CD4-positive, alpha-beta memory T cell (primary cell): ENCODE measurements around the gene TSPAN31. TPM values are rescaled to one million over a fixed set of nuclear protein-coding genes. Genes with fewer than 3 reads are reported as not detected.
A peak's percentile ranks its signal among the peaks of the same experiment; 100 is the strongest.

ENCODE experiments used
- CTCF ChIA-PET: fragments of 350-600 bp; sonication (Branson Sonifier 250); formaldehyde crosslinking; loops from one replicate; lab custom pipeline; 2021; ENCODE audit warnings: inconsistent platforms; ENCODE audit not compliant: partially characterized antibody; lab: Charles Lee
- POLR2A ChIA-PET: fragments of 350-600 bp; sonication (Branson Sonifier 250); formaldehyde crosslinking; loops from one replicate; lab custom pipeline; 2021; ENCODE audit not compliant: partially characterized antibody; lab: Charles Lee
- DNase-seq, 5 donors: peaks; one replicate each; pipeline versions ENCODE4 v3.0.0 to v3.0.0-alpha.2; 2020 to 2022; ENCODE audit warnings: mixed read lengths in 1 of 5
- H3K27ac ChIP-seq: one replicate; pipeline ENCODE4 v1.7.0; 2013; ENCODE audit warnings: low read depth, low read length
- H3K27me3 ChIP-seq: 2 replicates; pipeline ENCODE4 v1.7.0; 2013; ENCODE audit warnings: mild to moderate bottlenecking, low read length, moderate library complexity; ENCODE audit not compliant: insufficient read depth
- H3K36me3 ChIP-seq: 2 replicates; pipeline ENCODE4 v1.7.0; 2013; ENCODE audit warnings: mild to moderate bottlenecking, low read length, moderate library complexity; ENCODE audit not compliant: insufficient read depth
- H3K4me1 ChIP-seq: 2 replicates; pipeline ENCODE4 v1.7.0; 2013; ENCODE audit warnings: mild to moderate bottlenecking, low read length, moderate library complexity; ENCODE audit not compliant: insufficient read depth
- H3K4me3 ChIP-seq, 2 donors: one replicate each; pipeline ENCODE4 v1.7.0; 2013; ENCODE audit warnings: low read length in 2 of 2, mild to moderate bottlenecking in 1 of 2
- H3K9me3 ChIP-seq, 2 donors: one replicate each; pipeline ENCODE4 v1.7.0; 2013; ENCODE audit warnings: low read length in 2 of 2, control low read depth in 1 of 2; ENCODE audit not compliant: control insufficient read depth in 1 of 2
- H3K27ac Mint-ChIP-seq, 7 donors: one replicate each; pipeline ENCODE4 v1.8.0; 2020 to 2021; ENCODE audit warnings: mixed read lengths in 7 of 7, mild to moderate bottlenecking in 6 of 7, inconsistent platforms in 3 of 7, moderate library complexity in 3 of 7
- H3K27me3 Mint-ChIP-seq, 2 donors: one replicate each; pipeline ENCODE4 v1.8.0; 2020 to 2021; ENCODE audit warnings: mixed read lengths in 2 of 2
- H3K36me3 Mint-ChIP-seq, 2 donors: one replicate each; pipeline ENCODE4 v1.8.0; 2020 to 2021; ENCODE audit warnings: mixed read lengths in 2 of 2, inconsistent platforms in 1 of 2, mild to moderate bottlenecking in 1 of 2
- H3K4me1 Mint-ChIP-seq, 4 donors: one replicate each; pipeline ENCODE4 v1.8.0; 2020 to 2021; ENCODE audit warnings: mixed read lengths in 4 of 4, mild to moderate bottlenecking in 1 of 4
- H3K4me3 Mint-ChIP-seq, 8 donors: one replicate each; pipeline ENCODE4 v1.8.0; 2020 to 2021; ENCODE audit warnings: mixed read lengths in 8 of 8, mild to moderate bottlenecking in 7 of 8, moderate library complexity in 6 of 8, inconsistent platforms in 3 of 8
- H3K9me3 Mint-ChIP-seq, 8 donors: one replicate each; pipeline ENCODE4 v1.8.0; 2020 to 2021; ENCODE audit warnings: mixed read lengths in 8 of 8, mild to moderate bottlenecking in 5 of 8, inconsistent platforms in 3 of 8, moderate library complexity in 1 of 8
- intact Hi-C: fragments of 100-400 bp; cut with micrococcal nuclease; formaldehyde crosslinking; loops from one replicate; pipeline ENCODE4 v1.15.1; 2023
- polyA plus RNA-seq, 2 donors: library from polyadenylated mRNA; unstranded; fragments of 300-500 nt; fragmentation: Illumina TruSeq; gene quantifications; one replicate each; pipeline ENCODE4 v1.2.3, GENCODE V29; 2021
- total RNA-seq, 2 experiments: library from RNA; stranded (reverse); gene quantifications; one replicate each; pipeline ENCODE4 v1.2.3, GENCODE V29; 2021

Gene TSPAN31
- total and polyA plus RNA-seq, 4 experiments from 2014 or later, result 27.5 to 76.2 (median 34.0) TPM

- ChIA-PET POLR2A (interaction anchor here (0.8 to 2.3 kb wide), 23 partner anchors 8 to 267 kb away, joined by 3 to 17 read pairs (median 5); partner anchors contain the start of genes ARHGAP9, CDK4, CYP27B1 and EEF1AKMT3), CTCF (interaction anchor here (1.1 to 6.3 kb wide), 11 partner anchors 10 to 161 kb away, joined by 3 to 51 read pairs (median 4); partner anchors contain the start of genes MARCHF9 and OS9)
- peak in 2 of 5 donors; percentile 76 to 82 for DNase-seq
- Mint-ChIP-seq H3K4me1 (peaks cover 32 to 64% (median 48%) of the 10 kb centered on the region in 4 donors), H3K9me3 (peaks cover 0 to 2% (median 0%) of the 10 kb centered on the region in 8 donors), H3K36me3 (peaks cover 16 to 46% of the 10 kb centered on the region in 2 donors), H3K27ac (peak overlapping the region; percentile 88 to 99 (median 97)), H3K27me3 (no peaks in the 10 kb centered on the region), H3K4me3 (peak overlapping the region; percentile 86 to 97 (median 92))
- no peaks in the 10 kb centered on the region for H3K9me3 ChIP-seq
- intact Hi-C loops, result loop anchor here (1.0 to 5.0 kb wide), 3 partner anchors 8 to 282 kb away; partner anchors contain the start of genes ARHGAP9 and CDK4
- peak overlapping the region; percentile 93 for H3K27ac ChIP-seq
- H3K4me3 ChIP-seq, result peak overlapping the region; percentile 72 to 83
- no peaks in the 10 kb centered on the region for H3K27me3 ChIP-seq
- H3K4me1 ChIP-seq, result peaks cover 55% of the 10 kb centered on the region
- H3K36me3 ChIP-seq, result peaks cover 22% of the 10 kb centered on the region
Observed at GRCh38 chr12:57744194-57744776, 554 bp upstream of the TSPAN31 start.

- Mint-ChIP-seq H3K4me1 (peaks cover 30 to 54% (median 40%) of the 10 kb centered on the region in 4 donors), H3K27ac (peak overlapping the region; percentile 88 to 99 (median 97)), H3K36me3 (peaks cover 18 to 47% of the 10 kb centered on the region in 2 donors), H3K9me3 (peaks cover 0 to 2% (median 0%) of the 10 kb centered on the region in 8 donors), H3K4me3 (peak overlapping the region; percentile 86 to 97 (median 92)), H3K27me3 (no peaks in the 10 kb centered on the region)
- H3K4me1 ChIP-seq, result peaks cover 43% of the 10 kb centered on the region
- H3K9me3 ChIP-seq, result no peaks in the 10 kb centered on the region
- H3K36me3 ChIP-seq, result peaks cover 25% of the 10 kb centered on the region
- H3K4me3 ChIP-seq, result peak overlapping the region; percentile 72 to 83
- intact Hi-C loops, result no loop called here
- peak overlapping the region; percentile 93 for H3K27ac ChIP-seq
- no peaks in the 10 kb centered on the region for H3K27me3 ChIP-seq
- POLR2A ChIA-PET, result interaction anchor here (0.9 to 2.3 kb wide), 16 partner anchors 8 to 265 kb away, joined by 3 to 17 read pairs (median 5); partner anchors contain the start of genes ARHGAP9, EEF1AKMT3 and METTL1
- CTCF ChIA-PET, result interaction anchor here (1.1 to 6.3 kb wide), 8 partner anchors 9 to 160 kb away, joined by 3 to 51 read pairs (median 4); partner anchors contain the start of genes MARCHF9 and OS9
- no peak for DNase-seq
Observed at GRCh38 chr12:57745485-57745881, 644 bp downstream of the TSPAN31 start.

DNA sequence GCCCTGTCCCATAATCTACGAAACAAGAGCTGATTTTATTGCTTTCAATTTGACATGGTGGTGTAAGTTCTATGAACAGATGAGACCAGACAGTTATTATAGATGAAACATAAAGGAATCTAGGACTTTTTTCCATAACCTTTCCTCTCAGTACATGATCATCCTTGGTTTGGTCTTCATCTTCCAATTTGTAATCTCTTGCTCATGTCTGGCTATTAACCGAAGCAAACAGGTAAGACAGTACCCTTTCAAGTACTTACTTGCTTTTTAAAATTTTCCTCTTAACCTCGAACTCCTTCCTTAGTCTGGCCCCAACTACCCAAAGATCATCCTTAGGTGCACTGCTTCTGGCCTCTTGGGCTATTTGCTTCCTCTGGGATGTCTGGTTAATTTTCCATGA, 1.2 kb downstream of the TSPAN31 start:
- H3K4me3 Mint-ChIP-seq, result peak overlapping the region; percentile 86 to 97 (median 92)
- Histone ChIP-seq H3K9me3 (no peaks in the 10 kb centered on the region), H3K27ac (peak overlapping the region; percentile 93), H3K4me3 (peak overlapping the region in 1 of 2 donors; percentile 72), H3K4me1 (peaks cover 43% of the 10 kb centered on the region), H3K36me3 (peaks cover 25% of the 10 kb centered on the region), H3K27me3 (no peaks in the 10 kb centered on the region)
- H3K9me3 Mint-ChIP-seq, result peaks cover 0 to 2% (median 0%) of the 10 kb centered on the region in 8 donors
- intact Hi-C loops, result no loop called here
- CTCF ChIA-PET, result interaction anchor here (1.4 to 6.3 kb wide), 3 partner anchors 10 to 111 kb away, joined by 3 to 51 read pairs (median 12); partner anchors contain the start of gene MARCHF9
- peak overlapping the region; percentile 88 to 99 (median 97) for H3K27ac Mint-ChIP-seq
- H3K27me3 Mint-ChIP-seq, result no peaks in the 10 kb centered on the region
- DNase-seq, result no peak
- peaks cover 26 to 53% (median 41%) of the 10 kb centered on the region in 4 donors for H3K4me1 Mint-ChIP-seq
- POLR2A ChIA-PET, result interaction anchor here (1.3 to 2.3 kb wide), 7 partner anchors 8 to 156 kb away, joined by 3 to 17 read pairs (median 13); partner anchors contain the start of genes EEF1AKMT3 and METTL1
- peaks cover 19 to 44% of the 10 kb centered on the region in 2 donors for H3K36me3 Mint-ChIP-seq

- Mint-ChIP-seq H3K4me3 (peak overlapping the region in 1 of 8 donors; percentile 24), H3K27ac (no peak overlapping the region), H3K36me3 (peaks cover 19 to 46% of the 10 kb centered on the region in 2 donors), H3K9me3 (peaks cover 0 to 2% (median 0%) of the 10 kb centered on the region in 8 donors), H3K27me3 (no peaks in the 10 kb centered on the region), H3K4me1 (peaks cover 46 to 63% (median 56%) of the 10 kb centered on the region in 4 donors)
- H3K36me3 ChIP-seq, result peaks cover 25% of the 10 kb centered on the region
- no peak for DNase-seq
- H3K9me3 ChIP-seq, result no peaks in the 10 kb centered on the region
- peaks cover 49% of the 10 kb centered on the region for H3K4me1 ChIP-seq
- intact Hi-C loops, result no loop called here
- H3K27me3 ChIP-seq, result no peaks in the 10 kb centered on the region
- H3K4me3 ChIP-seq, result no peak overlapping the region
- CTCF ChIA-PET, result interaction anchor here (1.4 kb wide), 1 partner anchor 11 kb away, joined by 5 read pairs; no protein-coding TSS in a partner anchor
- POLR2A ChIA-PET, result interaction anchor here (2.1 kb wide), 1 partner anchor 8 kb away, joined by 9 read pairs; no protein-coding TSS in a partner anchor
- no peak overlapping the region for H3K27ac ChIP-seq
Observed at GRCh38 chr12:57749061-57749460, 4.2 kb downstream of the TSPAN31 start.

DNA sequence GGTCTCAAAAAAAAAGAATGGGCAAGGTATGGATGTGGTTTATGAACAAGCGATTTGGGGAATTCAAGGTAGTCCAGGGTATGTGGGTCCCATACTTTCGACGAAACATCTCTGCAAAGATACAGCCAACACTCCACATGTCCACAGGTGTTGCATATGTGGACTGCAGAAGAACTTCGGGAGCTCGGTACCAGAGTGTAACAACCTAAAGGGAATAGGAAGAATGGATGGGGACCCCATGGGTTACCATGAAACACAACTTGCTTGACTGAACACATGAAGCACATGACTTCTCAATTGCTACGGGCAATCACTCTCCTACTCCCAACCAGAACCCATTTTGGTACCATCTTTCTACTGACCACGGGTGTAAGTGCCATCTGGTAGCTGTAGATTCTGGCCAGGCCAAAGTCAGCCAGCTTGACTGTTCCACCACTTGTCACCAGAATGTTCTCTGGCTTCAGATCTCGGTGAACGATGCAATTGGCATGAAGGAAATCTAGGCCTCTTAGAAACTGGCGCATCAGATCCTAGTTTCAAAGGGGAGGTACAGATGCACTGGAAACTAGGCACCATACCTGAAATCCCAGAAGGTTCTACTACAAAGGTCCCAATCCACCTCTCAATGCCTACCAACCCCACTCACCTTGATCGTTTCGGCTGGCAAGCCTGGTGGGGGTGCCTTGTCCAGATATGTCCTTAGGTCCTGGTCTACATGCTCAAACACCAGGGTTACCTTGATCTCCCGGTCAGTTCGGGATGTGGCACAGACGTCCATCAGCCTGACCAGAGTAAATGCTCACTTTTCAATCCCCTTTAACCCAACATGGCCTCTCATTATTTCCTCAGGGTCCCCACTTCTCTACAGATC, 6.0 kb downstream of the TSPAN31 start:
- H3K36me3 ChIP-seq, result peaks cover 25% of the 10 kb centered on the region
- ChIA-PET POLR2A (interaction anchor here (1.4 to 2.1 kb wide), 2 partner anchors 9 to 227 kb away, joined by 4 to 9 read pairs; no protein-coding TSS in a partner anchor), CTCF (interaction anchor here (0.7 to 1.4 kb wide), 3 partner anchors 8 to 9 kb away, joined by 3 to 5 read pairs (median 3); no protein-coding TSS in a partner anchor)
- Mint-ChIP-seq H3K36me3 (peaks cover 19 to 41% of the 10 kb centered on the region in 2 donors), H3K4me3 (peak overlapping the region; percentile 39 to 98 (median 89)), H3K27me3 (no peaks in the 10 kb centered on the region), H3K4me1 (peaks cover 42 to 54% (median 49%) of the 10 kb centered on the region in 4 donors), H3K27ac (peak overlapping the region; percentile 87 to 100 (median 99)), H3K9me3 (no peaks in the 10 kb centered on the region)
- intact Hi-C loops, result loop anchor here (5.0 kb wide), 2 partner anchors 97 to 663 kb away; partner anchors contain the start of genes CTDSP2 and NAB2
- peak overlapping the region; percentile 82 for H3K27ac ChIP-seq
- H3K27me3 ChIP-seq, result no peaks in the 10 kb centered on the region
- peak overlapping the region; percentile 30 to 80 for H3K4me3 ChIP-seq
- no peak for DNase-seq
- H3K9me3 ChIP-seq, result no peaks in the 10 kb centered on the region
- peaks cover 43% of the 10 kb centered on the region for H3K4me1 ChIP-seq

GRCh38 chr12:57751432-57751787, 6.6 kb downstream of the TSPAN31 start:
- peak overlapping the region; percentile 30 to 80 for H3K4me3 ChIP-seq
- no peaks in the 10 kb centered on the region for H3K27me3 Mint-ChIP-seq
- CTCF ChIA-PET, result interaction anchor here (0.7 to 1.2 kb wide), 3 partner anchors 10 to 57 kb away, joined by 3 to 5 read pairs (median 4); partner anchors contain the start of gene OS9
- H3K4me1 Mint-ChIP-seq, result peaks cover 40 to 53% (median 47%) of the 10 kb centered on the region in 4 donors
- H3K4me1 ChIP-seq, result peaks cover 44% of the 10 kb centered on the region
- DNase-seq, result no peak
- peak overlapping the region; percentile 82 to 98 (median 90) for H3K4me3 Mint-ChIP-seq
- H3K36me3 ChIP-seq, result peaks cover 25% of the 10 kb centered on the region
- H3K9me3 ChIP-seq, result no peaks in the 10 kb centered on the region
- POLR2A ChIA-PET, result interaction anchor here (1.0 to 2.1 kb wide), 7 partner anchors 8 to 160 kb away, joined by 3 to 21 read pairs (median 5); partner anchors contain the start of genes CYP27B1, EEF1AKMT3, METTL1 and PIP4K2C
- H3K36me3 Mint-ChIP-seq, result peaks cover 19 to 41% of the 10 kb centered on the region in 2 donors
- H3K9me3 Mint-ChIP-seq, result no peaks in the 10 kb centered on the region
- peak overlapping the region; percentile 82 for H3K27ac ChIP-seq
- intact Hi-C loops, result loop anchor here (5.0 kb wide), 2 partner anchors 96 to 664 kb away; partner anchors contain the start of genes CTDSP2 and NAB2
- H3K27ac Mint-ChIP-seq, result peak overlapping the region; percentile 87 to 100 (median 99)
- H3K27me3 ChIP-seq, result no peaks in the 10 kb centered on the region
